ENCODE measurements around the gene SPRR1B.

DNA sequence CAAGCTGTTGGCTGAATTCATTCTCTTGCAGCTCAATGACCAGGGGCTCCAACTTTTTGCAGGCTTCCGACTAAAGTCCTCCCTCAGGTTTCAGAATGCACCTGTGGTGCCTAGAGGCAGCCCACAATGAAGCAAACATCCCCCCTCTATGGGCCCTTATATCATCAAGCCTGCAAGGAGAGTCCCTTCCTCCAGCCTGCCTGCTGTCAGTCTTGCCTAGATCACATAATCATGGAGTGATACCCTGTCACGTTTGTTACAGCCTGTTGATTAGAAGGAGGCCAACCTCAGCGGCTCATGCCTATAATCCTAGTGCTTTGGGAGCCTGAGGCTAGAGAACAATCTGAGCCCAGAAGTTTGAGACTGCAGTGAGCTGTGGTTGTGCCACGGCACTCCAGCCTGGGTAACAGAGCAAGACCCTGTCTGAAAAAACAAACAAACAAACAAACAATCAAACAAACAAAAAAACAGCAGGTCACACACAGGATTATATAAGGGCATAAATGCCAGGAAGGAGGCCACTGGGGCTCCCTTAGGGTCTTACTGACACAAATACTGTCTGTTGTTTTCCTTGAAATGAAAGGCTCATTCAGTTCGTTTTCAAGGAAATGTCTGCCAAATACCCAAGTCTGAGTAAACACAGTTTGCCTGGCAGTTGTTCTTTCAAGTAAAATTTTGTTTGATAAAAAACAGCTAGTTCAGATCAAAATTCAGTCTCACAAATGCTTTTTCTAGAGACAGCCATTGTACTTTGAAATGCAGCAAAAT is 34.2 kb upstream of the SPRR1B start:
- TF ChIP-seq CTCF (IDR thresholded peaks at IDR 0.05) (no peak), POLR2A (IDR thresholded peaks at IDR 0.05) (no peak)

Measured in right lobe of liver (tissue), 4 donors.